Embryonic facial prominence (tissue), 1 donor: ENCODE data around the gene ATXN2.
"Not testable (repeated sequence)": the region's sequence is repeated elsewhere in the genome, so short reads cannot be mapped to it uniquely, and the experiment has no call there.

Experiments
- DNase-seq: peaks from one replicate; pipeline ENCODE4 v3.0.0-alpha.2; 2016; ENCODE audit errors: extremely low spot score

The ATXN2 gene

GRCh38 chr12:111598637-111599452 lies at the start of gene ATXN2:
Gene ATXN2, minus strand, starts transcription at chr12:111599315. Its CDS starts 281 bp downstream, at chr12:111599034.
- DNase-seq: peak; percentile 25

DNA sequence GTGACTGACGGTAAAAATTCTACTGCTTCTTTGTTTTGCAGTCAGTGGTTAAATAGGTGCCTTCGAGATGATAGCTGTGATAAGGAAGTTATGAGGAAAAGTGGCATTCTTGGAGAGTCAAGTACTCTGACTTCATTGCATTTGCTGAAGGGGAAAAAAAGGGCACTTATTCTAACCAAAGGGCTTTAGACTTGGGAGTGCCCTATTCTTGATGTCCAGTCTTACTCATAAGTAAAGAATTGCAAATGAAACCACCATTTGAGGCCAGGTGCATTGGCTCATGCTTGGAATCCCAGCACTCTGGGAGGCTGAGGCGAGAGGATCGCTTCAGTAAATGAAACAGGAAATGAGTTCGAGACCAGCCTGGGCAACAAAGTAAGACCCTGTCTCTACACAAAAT lies 46.3 kb upstream of the ATXN2 start:
- DNase-seq: no peak

DNA sequence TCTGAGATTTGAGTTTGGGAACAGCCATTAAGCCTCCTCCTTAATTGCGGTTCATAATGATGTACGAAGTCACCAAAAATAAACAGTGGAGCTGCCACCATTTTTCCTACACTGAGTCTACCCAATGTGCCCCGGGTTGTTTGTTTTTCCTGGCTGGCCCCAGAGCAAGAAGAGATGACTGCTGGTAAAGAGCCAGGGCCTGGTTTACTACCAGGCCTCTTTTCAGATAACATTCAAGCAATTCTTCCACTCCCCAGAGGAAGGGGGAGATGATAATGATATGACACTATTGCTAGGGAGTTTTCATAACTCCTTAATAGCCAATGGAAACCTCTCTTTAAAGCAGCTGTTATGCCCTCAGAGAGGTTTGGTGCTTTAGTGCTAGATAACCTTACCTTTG lies 44.3 kb upstream of the ATXN2 start:
- DNase-seq: no peak

- DNase-seq: no peak
Measured at GRCh38 chr12:111642681-111643426, 43.7 kb upstream of the ATXN2 start.

DNA sequence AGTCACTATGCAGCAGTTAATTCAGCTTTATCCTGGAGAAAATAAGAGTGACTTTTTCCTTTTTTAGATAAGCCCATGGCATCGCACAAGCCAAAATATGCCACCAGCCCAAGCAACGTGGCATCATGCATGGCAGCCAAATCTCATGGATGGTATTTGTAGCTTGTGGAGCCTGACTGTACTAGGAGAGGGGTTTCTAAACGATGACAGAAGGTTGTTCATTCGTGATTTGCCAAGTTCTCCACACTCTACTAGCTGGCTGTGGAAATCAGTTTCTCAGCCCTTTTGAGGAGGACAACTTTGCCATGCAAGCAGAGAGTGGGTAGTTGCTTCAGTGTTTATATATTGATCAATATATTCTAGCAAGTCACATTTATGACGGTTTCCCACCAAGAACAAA lies 41.4 kb upstream of the ATXN2 start:
- DNase-seq: no peak

- no peak for DNase-seq
Measured at GRCh38 chr12:111638556-111638955, 39.4 kb upstream of the ATXN2 start.

- DNase-seq: peak; percentile 90
Measured at GRCh38 chr12:111636209-111636945, 37.3 kb upstream of the ATXN2 start.

- no peak for DNase-seq
Measured at GRCh38 chr12:111635524-111635923, 36.4 kb upstream of the ATXN2 start.

GRCh38 chr12:111628505-111629260 lies 29.6 kb upstream of the ATXN2 start:
- DNase-seq: no peak

- DNase-seq: no peak
Measured at GRCh38 chr12:111626230-111626629, 27.1 kb upstream of the ATXN2 start.

DNA sequence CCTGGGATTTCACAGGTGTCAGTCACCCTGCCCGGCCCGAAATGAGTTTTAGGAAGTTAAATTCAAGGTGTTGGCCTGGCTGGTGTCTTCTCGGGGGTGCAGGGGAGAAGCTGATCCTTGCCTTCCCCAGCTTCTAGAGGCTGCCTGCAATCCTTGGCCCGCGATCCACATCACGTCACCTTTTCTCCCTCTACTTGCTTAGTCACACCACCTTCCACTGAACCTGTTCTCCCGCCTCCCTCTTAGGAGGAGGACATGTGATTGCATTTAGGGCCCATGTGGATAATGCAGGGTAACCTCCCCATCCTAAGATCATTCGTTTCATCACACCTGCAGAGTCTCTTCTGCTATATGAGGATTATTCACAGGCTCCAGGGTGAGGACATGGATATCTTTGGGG lies 25.4 kb upstream of the ATXN2 start:
- no peak for DNase-seq

GRCh38 chr12:111617841-111618240 lies 18.7 kb upstream of the ATXN2 start:
- not testable (repeated sequence) for DNase-seq

GRCh38 chr12:111616177-111616623 lies 17.1 kb upstream of the ATXN2 start:
- DNase-seq: no peak

GRCh38 chr12:111607239-111607638 lies 8.1 kb upstream of the ATXN2 start:
- DNase-seq: no peak

DNA sequence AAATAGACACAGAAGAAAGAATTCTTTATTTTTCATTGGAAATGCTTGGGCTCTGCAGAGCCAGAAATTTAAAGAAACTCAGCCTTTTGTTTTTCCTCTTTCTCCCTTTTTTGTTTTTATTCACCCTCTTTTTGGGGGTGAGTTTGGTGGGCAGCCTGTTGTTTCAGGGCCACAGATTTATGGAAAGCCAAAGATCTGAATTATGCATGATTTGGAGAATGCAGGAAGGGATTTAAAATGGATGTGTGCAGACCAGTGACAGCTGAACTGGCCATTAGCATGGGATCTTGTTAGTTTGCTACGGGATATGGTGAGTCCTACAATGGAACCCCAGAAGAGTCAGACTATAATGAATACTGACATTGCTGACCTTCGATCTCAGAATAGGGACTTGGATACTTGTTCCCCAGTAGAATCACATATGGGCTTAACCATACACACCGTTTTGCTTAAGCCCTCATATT lies 7.7 kb upstream of the ATXN2 start:
- no peak for DNase-seq

- no peak for DNase-seq
Measured at GRCh38 chr12:111605911-111606766, 7.0 kb upstream of the ATXN2 start.

DNA sequence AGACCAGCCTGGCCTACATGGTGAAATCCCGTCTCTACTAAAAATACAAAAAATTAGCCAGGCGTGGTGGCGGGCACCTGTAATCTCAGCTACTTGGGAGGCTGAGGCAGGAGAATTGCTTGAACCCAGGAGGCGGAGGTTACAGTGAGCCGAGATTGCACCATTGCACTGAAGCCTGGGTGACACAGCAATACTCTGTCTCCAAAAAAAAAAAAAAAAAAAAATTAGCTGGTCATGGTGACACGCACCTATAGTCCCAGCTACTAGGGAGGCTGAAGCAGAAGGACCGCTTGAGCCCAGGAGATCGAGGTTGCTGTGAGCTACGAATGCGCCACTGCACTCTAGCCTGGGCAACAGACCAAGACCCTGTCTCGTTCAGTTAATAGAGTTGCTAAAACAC lies 3.7 kb upstream of the ATXN2 start:
- DNase-seq: not testable (repeated sequence)

DNA sequence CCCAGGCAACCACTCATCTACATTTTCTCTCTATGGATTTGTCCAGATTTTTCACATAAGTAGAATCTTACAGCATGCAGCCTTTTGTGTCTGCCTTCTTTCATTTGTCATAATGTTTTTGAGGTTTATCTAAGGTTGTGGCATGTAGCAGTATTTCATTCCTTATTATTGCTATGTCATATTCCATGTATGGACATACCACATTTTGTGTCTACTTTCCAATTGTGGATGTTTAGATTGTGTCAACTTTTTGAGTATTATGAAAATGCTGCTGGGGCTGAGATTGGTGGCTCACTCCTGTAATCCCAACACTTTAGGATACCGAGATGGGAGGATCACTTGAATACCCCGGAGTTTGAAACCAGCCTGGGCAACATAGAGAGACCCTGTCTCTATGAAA lies 3.2 kb upstream of the ATXN2 start:
- DNase-seq: no peak

DNA sequence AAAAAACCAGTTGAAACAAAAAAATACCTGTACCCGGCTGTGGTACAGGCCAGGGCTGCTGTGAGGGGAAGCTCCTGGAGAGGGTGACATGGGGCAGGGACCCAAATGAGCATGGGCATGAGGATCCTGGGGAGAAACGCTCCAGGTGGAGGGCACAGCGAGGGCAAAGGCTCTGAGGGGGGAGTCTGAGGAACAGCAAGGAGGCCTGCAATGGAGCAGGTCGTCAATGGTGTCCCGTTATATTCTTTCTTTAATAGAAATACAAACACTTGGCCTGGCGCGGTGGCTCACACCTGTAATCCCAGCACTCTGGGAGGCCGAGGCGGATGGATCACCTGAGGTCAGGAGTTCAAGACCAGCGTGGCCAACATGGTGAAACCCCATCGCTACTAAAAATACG lies 1.9 kb upstream of the ATXN2 start:
- not testable (repeated sequence) for DNase-seq

DNA sequence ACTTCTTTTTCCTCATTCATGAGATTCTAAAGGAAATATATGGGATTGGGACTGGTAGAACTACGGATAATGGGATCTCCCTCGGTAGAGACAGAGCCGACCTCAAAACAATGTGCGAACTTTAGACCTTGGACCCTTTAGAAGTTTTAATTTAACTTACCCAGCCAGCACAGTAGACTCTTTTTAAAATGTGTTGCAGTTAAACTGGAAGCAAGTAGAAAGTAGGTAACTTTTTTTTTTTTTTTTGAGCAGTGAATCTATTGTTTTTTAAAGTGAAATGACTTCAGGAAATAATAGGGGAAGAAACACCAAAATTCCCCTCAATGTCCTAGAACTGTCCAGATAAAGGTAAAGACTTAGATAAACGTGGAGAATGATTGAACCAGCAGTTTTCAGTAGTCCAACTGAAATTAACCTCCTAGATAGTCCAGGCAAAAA lies 1.1 kb upstream of the ATXN2 start:
- no peak for DNase-seq
